SK-N-SH treated with all-trans-retinoic acid at 6 μM for 48 hours (cell line): ENCODE measurements around the gene NCOA5.

Source experiments
- ATAC-seq: fragments of 200-7000 bp; cut with Tn5 transposase; 3 replicates; pipeline ENCODE4 v1.9.1; 2020; ENCODE audit warnings: mild to moderate bottlenecking, moderate library complexity
- ARNTL ChIP-seq: fragments of 450-650 bp; formaldehyde crosslinking; IDR thresholded peaks from 2 replicates; pipeline ENCODE4 v1.5.0; 2020; ENCODE audit warnings: low read depth, mild to moderate bottlenecking, moderate library complexity, borderline replicate concordance
- CREB5 ChIP-seq: fragments of 250-450 bp; sonication (Bioruptor Pico); IDR thresholded peaks from 2 replicates; pipeline ENCODE4 v1.5.1; 2020; ENCODE audit warnings: low read depth, mild to moderate bottlenecking, moderate library complexity
- CSDC2 ChIP-seq: fragments of 250-450 bp; sonication (Bioruptor Pico); IDR thresholded peaks from 2 replicates; pipeline ENCODE4 v1.5.0; 2020; ENCODE audit warnings: mild to moderate bottlenecking, moderate library complexity
- ESRRG ChIP-seq: fragments of 250-450 bp; sonication (Bioruptor Pico); IDR thresholded peaks from 2 replicates; pipeline ENCODE4 v1.6.1; 2021; ENCODE audit warnings: mild to moderate bottlenecking
- GLIS3 ChIP-seq: fragments of 250-450 bp; sonication (Bioruptor Pico); IDR thresholded peaks from 2 replicates; pipeline ENCODE4 v1.5.0; 2020; ENCODE audit warnings: mild to moderate bottlenecking, moderate library complexity
- ISL1 ChIP-seq: fragments of 250-450 bp; sonication (Bioruptor Pico); IDR thresholded peaks from 2 replicates; pipeline ENCODE4 v2.1.2; 2022; ENCODE audit warnings: mild to moderate bottlenecking, moderate library complexity
- OSR1 ChIP-seq: fragments of 250-450 bp; sonication (Bioruptor Pico); IDR thresholded peaks from 2 replicates; pipeline ENCODE4 v1.8.0; 2022; ENCODE audit warnings: moderate library complexity, mild to moderate bottlenecking, inconsistent platforms
- PATZ1 ChIP-seq: fragments of 250-450 bp; sonication (Bioruptor Pico); IDR thresholded peaks from 2 replicates; pipeline ENCODE4 v1.8.0; 2020; ENCODE audit warnings: mild to moderate bottlenecking, moderate library complexity, borderline replicate concordance
- PPARA ChIP-seq: fragments of 250-450 bp; sonication (Bioruptor Pico); IDR thresholded peaks from 2 replicates; pipeline ENCODE4 v1.5.0; 2020; ENCODE audit warnings: mild to moderate bottlenecking, borderline replicate concordance
- RARB ChIP-seq: fragments of 250-450 bp; sonication (Bioruptor Pico); IDR thresholded peaks from 2 replicates; pipeline ENCODE4 v1.8.0; 2021; ENCODE audit warnings: mild to moderate bottlenecking, moderate library complexity
- SNAI2 ChIP-seq: fragments of 250-450 bp; sonication (Bioruptor Pico); IDR thresholded peaks from 2 replicates; pipeline ENCODE4 v1.5.0; 2020; ENCODE audit warnings: mild to moderate bottlenecking, moderate library complexity
- TCF4 ChIP-seq: fragments of 250-450 bp; sonication (Bioruptor Pico); IDR thresholded peaks from 2 replicates; pipeline ENCODE4 v1.8.0; 2021; ENCODE audit warnings: mild to moderate bottlenecking, moderate library complexity, borderline replicate concordance
- TOX ChIP-seq: fragments of 250-450 bp; sonication (Bioruptor Pico); IDR thresholded peaks from 2 replicates; pipeline ENCODE4 v1.8.0; 2021; ENCODE audit warnings: mild to moderate bottlenecking, moderate library complexity, borderline replicate concordance
- TSHZ2 ChIP-seq: fragments of 250-450 bp; sonication (Bioruptor Pico); IDR thresholded peaks from 2 replicates; pipeline ENCODE4 v1.5.0; 2020; ENCODE audit warnings: mild to moderate bottlenecking, moderate library complexity
- ZFP3 ChIP-seq: fragments of 250-450 bp; sonication (Bioruptor Pico); IDR thresholded peaks from 2 replicates; pipeline ENCODE4 v1.5.0; 2020; ENCODE audit warnings: mild to moderate bottlenecking, moderate library complexity
- ZFP30 ChIP-seq: fragments of 450-650 bp; formaldehyde crosslinking; IDR thresholded peaks from 2 replicates; pipeline ENCODE4 v1.5.0; 2022; ENCODE audit warnings: mild to moderate bottlenecking, moderate library complexity
- ZNF565 ChIP-seq: fragments of 450-650 bp; formaldehyde crosslinking; conservative IDR thresholded peaks from 2 replicates; pipeline ENCODE4 v1.5.0; 2020; ENCODE audit warnings: low read depth, mild to moderate bottlenecking, moderate library complexity
- ZNF70 ChIP-seq: fragments of 450-650 bp; formaldehyde crosslinking; IDR thresholded peaks from 2 replicates; pipeline ENCODE4 v1.5.0; 2020; ENCODE audit warnings: mild to moderate bottlenecking, moderate library complexity
- ZNF8 ChIP-seq: fragments of 450-650 bp; formaldehyde crosslinking; IDR thresholded peaks from 2 replicates; pipeline ENCODE4 v1.5.0; 2020; ENCODE audit warnings: mild to moderate bottlenecking, moderate library complexity
- TF ChIP-seq, protein P1 (sequence below): fragments of 250-450 bp; sonication (Bioruptor Pico); IDR thresholded peaks from 2 replicates; pipeline ENCODE4 v1.5.1; 2021; ENCODE audit warnings: mild to moderate bottlenecking, moderate library complexity
- TF ChIP-seq, protein P2 (sequence below): fragments of 250-450 bp; sonication (Bioruptor Pico); IDR thresholded peaks from 2 replicates; pipeline ENCODE4 v1.8.0; 2021; ENCODE audit warnings: low read depth, mild to moderate bottlenecking, moderate library complexity, borderline replicate concordance

NCOA5 gene

GRCh38 chr20:46057856-46058598 lies 31.7 kb downstream of the NCOA5 start:
- no peak for ATAC-seq
- TF ChIP-seq ZFP3 (CRISPR knock-in tag): no peak
- no peak for TF ChIP-seq RARB (CRISPR knock-in tag)
- TF ChIP-seq ZNF565 (CRISPR knock-in tag): no peak
- no peak for TF ChIP-seq PATZ1 (CRISPR knock-in tag)
- TF ChIP-seq TSHZ2 (CRISPR knock-in tag): no peak
- no peak for TF ChIP-seq ZNF8
- TF ChIP-seq PPARA (CRISPR knock-in tag): no peak
- TF ChIP-seq, protein P1, sequence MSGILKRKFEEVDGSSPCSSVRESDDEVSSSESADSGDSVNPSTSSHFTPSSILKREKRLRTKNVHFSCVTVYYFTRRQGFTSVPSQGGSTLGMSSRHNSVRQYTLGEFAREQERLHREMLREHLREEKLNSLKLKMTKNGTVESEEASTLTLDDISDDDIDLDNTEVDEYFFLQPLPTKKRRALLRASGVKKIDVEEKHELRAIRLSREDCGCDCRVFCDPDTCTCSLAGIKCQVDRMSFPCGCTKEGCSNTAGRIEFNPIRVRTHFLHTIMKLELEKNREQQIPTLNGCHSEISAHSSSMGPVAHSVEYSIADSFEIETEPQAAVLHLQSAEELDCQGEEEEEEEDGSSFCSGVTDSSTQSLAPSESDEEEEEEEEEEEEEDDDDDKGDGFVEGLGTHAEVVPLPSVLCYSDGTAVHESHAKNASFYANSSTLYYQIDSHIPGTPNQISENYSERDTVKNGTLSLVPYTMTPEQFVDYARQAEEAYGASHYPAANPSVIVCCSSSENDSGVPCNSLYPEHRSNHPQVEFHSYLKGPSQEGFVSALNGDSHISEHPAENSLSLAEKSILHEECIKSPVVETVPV: no peak
- TF ChIP-seq ESRRG: no peak
- TF ChIP-seq TOX (CRISPR knock-in tag): no peak
- no peak for TF ChIP-seq TCF4 (CRISPR knock-in tag)
- TF ChIP-seq, protein P2, sequence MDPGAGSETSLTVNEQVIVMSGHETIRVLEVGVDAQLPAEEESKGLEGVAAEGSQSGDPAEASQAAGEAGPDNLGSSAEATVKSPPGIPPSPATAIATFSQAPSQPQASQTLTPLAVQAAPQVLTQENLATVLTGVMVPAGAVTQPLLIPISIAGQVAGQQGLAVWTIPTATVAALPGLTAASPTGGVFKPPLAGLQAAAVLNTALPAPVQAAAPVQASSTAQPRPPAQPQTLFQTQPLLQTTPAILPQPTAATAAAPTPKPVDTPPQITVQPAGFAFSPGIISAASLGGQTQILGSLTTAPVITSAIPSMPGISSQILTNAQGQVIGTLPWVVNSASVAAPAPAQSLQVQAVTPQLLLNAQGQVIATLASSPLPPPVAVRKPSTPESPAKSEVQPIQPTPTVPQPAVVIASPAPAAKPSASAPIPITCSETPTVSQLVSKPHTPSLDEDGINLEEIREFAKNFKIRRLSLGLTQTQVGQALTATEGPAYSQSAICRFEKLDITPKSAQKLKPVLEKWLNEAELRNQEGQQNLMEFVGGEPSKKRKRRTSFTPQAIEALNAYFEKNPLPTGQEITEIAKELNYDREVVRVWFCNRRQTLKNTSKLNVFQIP (CRISPR knock-in tag): no peak
- TF ChIP-seq, all 23 proteins: peak for 0

- TF ChIP-seq ZNF8: no peak
- no peak for TF ChIP-seq SNAI2 (CRISPR knock-in tag)
- ATAC-seq: no peak
Measured at GRCh38 chr20:46056970-46057855, 32.5 kb downstream of the NCOA5 start.

- no peak for ATAC-seq
- TF ChIP-seq ZNF70 (CRISPR knock-in tag): no peak
- no peak for TF ChIP-seq ARNTL (CRISPR knock-in tag)
- TF ChIP-seq PATZ1 (CRISPR knock-in tag): no peak
- TF ChIP-seq OSR1 (CRISPR knock-in tag): no peak
- TF ChIP-seq ZFP30: no peak
- no peak for TF ChIP-seq ZNF8
- no peak for TF ChIP-seq CSDC2 (CRISPR knock-in tag)
- no peak for TF ChIP-seq ZFP3 (CRISPR knock-in tag)
- TF ChIP-seq, protein P1: no peak
- no peak for TF ChIP-seq TCF4 (CRISPR knock-in tag)
- no peak for TF ChIP-seq ISL1 (CRISPR knock-in tag)
- TF ChIP-seq PPARA (CRISPR knock-in tag): no peak
- no peak for TF ChIP-seq CREB5
- TF ChIP-seq TOX (CRISPR knock-in tag): no peak
- no peak for TF ChIP-seq SNAI2 (CRISPR knock-in tag)
- TF ChIP-seq ESRRG: no peak
- no peak for TF ChIP-seq GLIS3 (CRISPR knock-in tag)
- no peak for TF ChIP-seq ZNF565 (CRISPR knock-in tag)
- no peak for TF ChIP-seq RARB (CRISPR knock-in tag)
Measured at GRCh38 chr20:46056027-46056833, 33.5 kb downstream of the NCOA5 start.
